HG03196 (cell line): ENCODE results near the gene ASXL2.
"Not testable (repeated sequence)": the region's sequence is repeated elsewhere in the genome, so short reads cannot be mapped to it uniquely, and the experiment has no call there.

Experiments used
- ATAC-seq: cut with Tn5 transposase; IDR thresholded peaks from one replicate; pipeline ENCODE4 v1.9.1; 2021; ENCODE audit not compliant: unreplicated experiment

Gene ASXL2

GRCh38 chr2:25838152-25838756 lies 40.0 kb downstream of the ASXL2 start:
- no peak for ATAC-seq

GRCh38 chr2:25835906-25836305 lies 42.4 kb downstream of the ASXL2 start:
- no peak for ATAC-seq

GRCh38 chr2:25833566-25833965 lies 44.7 kb downstream of the ASXL2 start:
- ATAC-seq, result no peak

GRCh38 chr2:25832897-25833296 lies 45.4 kb downstream of the ASXL2 start:
- no peak for ATAC-seq

- ATAC-seq, result no peak
These were observed 46.4 kb downstream of the ASXL2 start for GRCh38 chr2:25831746-25832449.

- ATAC-seq, result no peak
These were observed 48.5 kb downstream of the ASXL2 start for GRCh38 chr2:25829828-25830227.

GRCh38 chr2:25829377-25829704 lies 48.9 kb downstream of the ASXL2 start:
- no peak for ATAC-seq

GRCh38 chr2:25828532-25829376 lies 49.5 kb downstream of the ASXL2 start:
- ATAC-seq, result not testable (repeated sequence)

GRCh38 chr2:25825238-25825637 lies 53.0 kb downstream of the ASXL2 start:
- no peak for ATAC-seq

GRCh38 chr2:25824718-25825117 lies 53.6 kb downstream of the ASXL2 start:
- ATAC-seq, result no peak

- no peak for ATAC-seq
These were observed 54.1 kb downstream of the ASXL2 start for GRCh38 chr2:25824216-25824615.

GRCh38 chr2:25822190-25823117 lies 55.8 kb downstream of the ASXL2 start:
- no peak for ATAC-seq

- ATAC-seq, result no peak
These were observed 56.8 kb downstream of the ASXL2 start for GRCh38 chr2:25821225-25822056.

GRCh38 chr2:25819597-25820039 lies 58.7 kb downstream of the ASXL2 start:
- no peak for ATAC-seq

- ATAC-seq, result peak; percentile 65
These were observed 60.7 kb downstream of the ASXL2 start for GRCh38 chr2:25817630-25818029.

- ATAC-seq, result no peak
These were observed 61.3 kb downstream of the ASXL2 start for GRCh38 chr2:25817006-25817405.

GRCh38 chr2:25816249-25816648 lies 62.0 kb downstream of the ASXL2 start:
- ATAC-seq, result no peak

- no peak for ATAC-seq
These were observed 63.6 kb downstream of the ASXL2 start for GRCh38 chr2:25814681-25815080.

- no peak for ATAC-seq
These were observed 67.9 kb downstream of the ASXL2 start for GRCh38 chr2:25810428-25810827.

- no peak for ATAC-seq
These were observed 68.6 kb downstream of the ASXL2 start for GRCh38 chr2:25809646-25810045.
